ENCODE data around the gene MTMR1.

Gene MTMR1

GRCh38 chrX:150757371-150757770 is 64.2 kb downstream of the MTMR1 start:
- no peaks in the 10 kb centered on the region for H3F3A ChIP-seq (ENCODE audit: insufficient read depth)
- no peaks in the 10 kb centered on the region for H3K79me2 ChIP-seq (ENCODE audit: insufficient read depth, low read length)
- no peak overlapping the region for H2AFZ ChIP-seq (ENCODE audit: low read depth, low read length, severe bottlenecking)
- no peak for TF ChIP-seq EZH2phosphoT487 (conservative IDR thresholded peaks at IDR 0.05; ENCODE audit: low read length)
- TF ChIP-seq, protein P1, sequence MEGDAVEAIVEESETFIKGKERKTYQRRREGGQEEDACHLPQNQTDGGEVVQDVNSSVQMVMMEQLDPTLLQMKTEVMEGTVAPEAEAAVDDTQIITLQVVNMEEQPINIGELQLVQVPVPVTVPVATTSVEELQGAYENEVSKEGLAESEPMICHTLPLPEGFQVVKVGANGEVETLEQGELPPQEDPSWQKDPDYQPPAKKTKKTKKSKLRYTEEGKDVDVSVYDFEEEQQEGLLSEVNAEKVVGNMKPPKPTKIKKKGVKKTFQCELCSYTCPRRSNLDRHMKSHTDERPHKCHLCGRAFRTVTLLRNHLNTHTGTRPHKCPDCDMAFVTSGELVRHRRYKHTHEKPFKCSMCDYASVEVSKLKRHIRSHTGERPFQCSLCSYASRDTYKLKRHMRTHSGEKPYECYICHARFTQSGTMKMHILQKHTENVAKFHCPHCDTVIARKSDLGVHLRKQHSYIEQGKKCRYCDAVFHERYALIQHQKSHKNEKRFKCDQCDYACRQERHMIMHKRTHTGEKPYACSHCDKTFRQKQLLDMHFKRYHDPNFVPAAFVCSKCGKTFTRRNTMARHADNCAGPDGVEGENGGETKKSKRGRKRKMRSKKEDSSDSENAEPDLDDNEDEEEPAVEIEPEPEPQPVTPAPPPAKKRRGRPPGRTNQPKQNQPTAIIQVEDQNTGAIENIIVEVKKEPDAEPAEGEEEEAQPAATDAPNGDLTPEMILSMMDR (IDR thresholded peaks at IDR 0.05; ENCODE audit: insufficient read depth, low read length, poor library complexity, severe bottlenecking), result no peak
- no peak overlapping the region for H3K9ac ChIP-seq (ENCODE audit: low read length)
- H4K20me1 ChIP-seq (ENCODE audit: low read depth, low read length), result no peaks in the 10 kb centered on the region
- no peaks in the 10 kb centered on the region for H3K36me3 ChIP-seq (ENCODE audit: low read length)
- H3K9me3 ChIP-seq (ENCODE audit: insufficient read depth, low read length), result no peaks in the 10 kb centered on the region
- no peak overlapping the region for H3K27ac ChIP-seq (ENCODE audit: low read depth, low read length)
- no peaks in the 10 kb centered on the region for H3K27me3 ChIP-seq (ENCODE audit: low read length)
- H3K9me2 ChIP-seq (replicated peaks; ENCODE audit: insufficient read depth, low read length), result no peaks in the 10 kb centered on the region
- no peak overlapping the region for H3K4me2 ChIP-seq (ENCODE audit: low read depth, low read length, poor library complexity, severe bottlenecking)
- H3K4me3 ChIP-seq (ENCODE audit: insufficient read depth, low read length, poor library complexity, severe bottlenecking), result no peak overlapping the region

DNA sequence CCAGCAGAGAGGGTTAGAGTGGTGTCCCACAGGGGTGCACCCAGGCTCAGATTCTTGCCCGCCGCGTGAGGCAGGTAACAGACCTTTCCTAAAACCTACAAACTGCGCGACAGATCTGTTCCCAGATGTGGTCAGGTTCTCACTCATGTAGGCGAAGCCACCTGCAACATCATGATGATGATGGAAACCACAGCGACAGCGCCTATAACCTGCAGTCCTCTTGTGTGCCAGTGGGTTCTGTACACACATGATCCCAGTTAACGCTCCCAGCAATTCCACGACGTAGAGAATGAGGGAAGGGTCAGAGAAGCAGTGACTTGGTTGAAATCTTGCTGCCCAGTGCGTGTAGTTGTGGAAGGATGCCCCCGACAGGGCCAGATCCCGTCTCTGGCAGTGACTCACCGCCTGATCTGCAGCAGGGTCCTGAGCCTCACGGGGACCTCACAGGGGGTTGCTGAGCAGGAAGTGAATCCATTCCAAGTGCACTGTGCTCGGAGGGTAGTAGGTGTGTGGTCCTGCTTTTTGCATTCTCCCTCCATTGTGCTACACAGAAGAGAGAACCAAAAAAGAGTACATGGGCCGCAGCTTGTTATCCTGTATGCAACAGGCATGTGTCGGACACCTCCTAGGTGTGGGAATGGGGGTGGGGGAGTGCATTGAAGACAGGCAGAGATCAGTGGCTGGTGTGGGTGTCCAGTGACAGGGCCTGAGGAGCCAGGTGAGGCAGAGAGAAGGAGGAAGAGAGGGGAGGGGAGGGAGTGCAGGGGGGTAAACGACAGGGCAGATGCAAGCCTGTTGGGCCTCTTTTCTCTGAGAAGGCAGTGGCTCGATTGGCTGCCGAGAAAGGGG is 66.6 kb downstream of the MTMR1 start:
- Histone ChIP-seq H3K36me3 (ENCODE audit: low read length) (no peaks in the 10 kb centered on the region), H2AFZ (ENCODE audit: low read depth, low read length, severe bottlenecking) (no peak overlapping the region), H3K4me2 (ENCODE audit: low read depth, low read length, poor library complexity, severe bottlenecking) (no peak overlapping the region), H3F3A (ENCODE audit: insufficient read depth) (no peaks in the 10 kb centered on the region), H3K9ac (ENCODE audit: low read length) (no peak overlapping the region), H4K20me1 (ENCODE audit: low read depth, low read length) (no peaks in the 10 kb centered on the region), H3K4me3 (ENCODE audit: insufficient read depth, low read length, poor library complexity, severe bottlenecking) (no peak overlapping the region), H3K79me2 (ENCODE audit: insufficient read depth, low read length) (no peaks in the 10 kb centered on the region), H3K9me2 (replicated peaks; ENCODE audit: insufficient read depth, low read length) (no peaks in the 10 kb centered on the region), H3K27ac (ENCODE audit: low read depth, low read length) (no peak overlapping the region), H3K27me3 (ENCODE audit: low read length) (no peaks in the 10 kb centered on the region), H3K9me3 (ENCODE audit: insufficient read depth, low read length) (no peaks in the 10 kb centered on the region)
- TF ChIP-seq, protein P1 (IDR thresholded peaks at IDR 0.05; ENCODE audit: insufficient read depth, low read length, poor library complexity, severe bottlenecking), result no peak
- no peak for TF ChIP-seq EZH2phosphoT487 (conservative IDR thresholded peaks at IDR 0.05; ENCODE audit: low read length)

GRCh38 chrX:150761176-150761818 is 68.1 kb downstream of the MTMR1 start:
- no peak overlapping the region for H3K27ac ChIP-seq (ENCODE audit: low read depth, low read length)
- H3K9me2 ChIP-seq (replicated peaks; ENCODE audit: insufficient read depth, low read length), result no peaks in the 10 kb centered on the region
- H3F3A ChIP-seq (ENCODE audit: insufficient read depth), result no peaks in the 10 kb centered on the region
- H3K36me3 ChIP-seq (ENCODE audit: low read length), result no peaks in the 10 kb centered on the region
- H3K4me3 ChIP-seq (ENCODE audit: insufficient read depth, low read length, poor library complexity, severe bottlenecking), result no peak overlapping the region
- H2AFZ ChIP-seq (ENCODE audit: low read depth, low read length, severe bottlenecking), result no peak overlapping the region
- TF ChIP-seq, protein P1 (IDR thresholded peaks at IDR 0.05; ENCODE audit: insufficient read depth, low read length, poor library complexity, severe bottlenecking), result no peak
- no peak for TF ChIP-seq EZH2phosphoT487 (conservative IDR thresholded peaks at IDR 0.05; ENCODE audit: low read length)
- H4K20me1 ChIP-seq (ENCODE audit: low read depth, low read length), result no peaks in the 10 kb centered on the region
- H3K4me2 ChIP-seq (ENCODE audit: low read depth, low read length, poor library complexity, severe bottlenecking), result no peak overlapping the region
- H3K9me3 ChIP-seq (ENCODE audit: insufficient read depth, low read length), result no peaks in the 10 kb centered on the region
- no peaks in the 10 kb centered on the region for H3K27me3 ChIP-seq (ENCODE audit: low read length)
- H3K9ac ChIP-seq (ENCODE audit: low read length), result no peak overlapping the region
- no peaks in the 10 kb centered on the region for H3K79me2 ChIP-seq (ENCODE audit: insufficient read depth, low read length)
